Measurements from ENCODE around the gene ZNF57. TPM values are rescaled to one million over a fixed set of nuclear protein-coding genes. Genes with fewer than 3 reads are reported as not detected.

The ZNF57 gene
- total RNA-seq, 2 donors from 2014 or later: 4.3 to 5.0 TPM

DNA sequence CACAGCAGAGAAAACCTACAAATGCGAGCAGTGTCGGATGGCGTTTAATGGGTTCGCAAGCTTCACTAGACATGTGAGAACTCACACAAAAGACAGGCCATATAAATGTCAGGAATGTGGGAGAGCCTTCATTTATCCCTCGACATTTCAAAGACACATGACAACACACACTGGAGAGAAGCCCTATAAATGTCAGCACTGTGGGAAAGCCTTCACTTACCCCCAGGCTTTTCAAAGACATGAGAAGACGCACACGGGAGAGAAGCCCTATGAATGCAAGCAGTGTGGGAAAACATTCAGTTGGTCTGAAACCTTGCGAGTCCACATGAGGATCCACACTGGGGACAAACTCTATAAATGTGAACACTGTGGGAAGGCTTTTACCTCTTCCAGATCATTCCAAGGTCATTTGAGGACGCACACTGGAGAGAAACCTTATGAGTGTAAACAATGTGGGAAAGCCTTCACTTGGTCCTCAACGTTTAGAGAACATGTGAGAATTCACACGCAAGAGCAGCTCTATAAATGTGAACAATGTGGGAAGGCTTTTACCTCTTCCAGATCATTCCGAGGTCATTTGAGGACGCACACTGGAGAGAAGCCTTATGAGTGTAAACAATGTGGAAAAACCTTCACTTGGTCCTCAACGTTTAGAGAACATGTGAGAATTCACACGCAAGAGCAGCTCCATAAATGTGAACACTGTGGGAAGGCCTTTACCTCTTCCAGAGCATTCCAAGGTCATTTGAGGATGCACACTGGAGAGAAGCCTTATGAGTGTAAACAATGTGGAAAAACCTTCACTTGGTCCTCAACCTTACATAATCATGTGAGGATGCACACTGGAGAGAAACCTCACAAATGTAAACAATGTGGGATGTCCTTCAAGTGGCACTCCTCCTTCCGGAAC, 16.8 kb downstream of the ZNF57 start:
- Mint-ChIP-seq H3K27me3 (ENCODE audit: insufficient read depth) (no peaks in the 10 kb centered on the region), H3K9me3 (peaks cover 76% of the 10 kb centered on the region), H3K36me3 (ENCODE audit: low read depth) (peaks cover 66% of the 10 kb centered on the region), H3K27ac (no peak overlapping the region), H3K4me3 (no peak overlapping the region), H3K4me1 (no peaks in the 10 kb centered on the region)
- 96 to 98% methylated on average over 16 of the region's 16 CpGs for WGBS, 2 experiments (ENCODE audit: insufficient coverage in 1 of 2, insufficient read length in 1 of 2)
- no peaks in the 10 kb centered on the region for H3K27me3 ChIP-seq (ENCODE audit: control insufficient read depth, insufficient read depth, low read length, poor library complexity, severe bottlenecking)
- no peak overlapping the region for H3K27ac ChIP-seq (ENCODE audit: low read depth, low read length)
- no peak for DNase-seq
- peak overlapping the region; percentile 65 for H3K4me3 ChIP-seq (ENCODE audit: low read length)
- TF ChIP-seq, protein P1, sequence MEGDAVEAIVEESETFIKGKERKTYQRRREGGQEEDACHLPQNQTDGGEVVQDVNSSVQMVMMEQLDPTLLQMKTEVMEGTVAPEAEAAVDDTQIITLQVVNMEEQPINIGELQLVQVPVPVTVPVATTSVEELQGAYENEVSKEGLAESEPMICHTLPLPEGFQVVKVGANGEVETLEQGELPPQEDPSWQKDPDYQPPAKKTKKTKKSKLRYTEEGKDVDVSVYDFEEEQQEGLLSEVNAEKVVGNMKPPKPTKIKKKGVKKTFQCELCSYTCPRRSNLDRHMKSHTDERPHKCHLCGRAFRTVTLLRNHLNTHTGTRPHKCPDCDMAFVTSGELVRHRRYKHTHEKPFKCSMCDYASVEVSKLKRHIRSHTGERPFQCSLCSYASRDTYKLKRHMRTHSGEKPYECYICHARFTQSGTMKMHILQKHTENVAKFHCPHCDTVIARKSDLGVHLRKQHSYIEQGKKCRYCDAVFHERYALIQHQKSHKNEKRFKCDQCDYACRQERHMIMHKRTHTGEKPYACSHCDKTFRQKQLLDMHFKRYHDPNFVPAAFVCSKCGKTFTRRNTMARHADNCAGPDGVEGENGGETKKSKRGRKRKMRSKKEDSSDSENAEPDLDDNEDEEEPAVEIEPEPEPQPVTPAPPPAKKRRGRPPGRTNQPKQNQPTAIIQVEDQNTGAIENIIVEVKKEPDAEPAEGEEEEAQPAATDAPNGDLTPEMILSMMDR (conservative IDR thresholded peaks at IDR 0.05): no peak
- no peaks in the 10 kb centered on the region for H3K4me1 ChIP-seq (ENCODE audit: control insufficient read depth, insufficient read depth, low read length)
- peaks cover 45% of the 10 kb centered on the region for H3K9me3 ChIP-seq (ENCODE audit: control insufficient read depth, low read length)
- no peak overlapping the region for H3K9ac ChIP-seq (ENCODE audit: extremely low read depth, low read length, poor library complexity, severe bottlenecking)
- peaks cover 48% of the 10 kb centered on the region for H3K36me3 ChIP-seq (ENCODE audit: control insufficient read depth, insufficient read depth, low read length)

DNA sequence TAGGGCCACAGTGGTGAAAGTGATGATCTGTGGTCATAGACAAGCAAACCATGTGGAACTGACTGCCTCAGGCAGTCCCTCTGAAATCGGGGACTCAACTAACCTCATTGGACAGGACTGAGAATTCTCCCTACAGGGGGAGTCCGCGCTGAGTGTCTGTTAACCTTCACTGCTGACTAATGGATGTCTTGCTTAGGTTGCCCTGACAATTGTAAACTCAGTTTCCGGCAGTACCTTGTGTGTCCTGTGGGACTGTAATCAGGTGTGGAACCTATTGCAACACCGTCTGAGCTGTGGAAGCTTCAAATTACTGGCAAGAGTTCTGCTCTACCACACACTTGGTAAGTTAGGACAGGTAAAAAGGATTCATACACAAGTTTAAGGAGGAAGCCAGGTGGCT, 22.3 kb downstream of the ZNF57 start:
- no peak overlapping the region for H3K27ac Mint-ChIP-seq
- H3K4me3 Mint-ChIP-seq: no peak overlapping the region
- H3K27me3 Mint-ChIP-seq (ENCODE audit: insufficient read depth): no peaks in the 10 kb centered on the region
- TF ChIP-seq, protein P1 (conservative IDR thresholded peaks at IDR 0.05): peak; percentile 48
- Histone ChIP-seq H3K27ac (ENCODE audit: low read depth, low read length) (no peak overlapping the region), H3K27me3 (ENCODE audit: control insufficient read depth, insufficient read depth, low read length, poor library complexity, severe bottlenecking) (no peaks in the 10 kb centered on the region), H3K36me3 (ENCODE audit: control insufficient read depth, insufficient read depth, low read length) (peaks cover 18% of the 10 kb centered on the region), H3K9ac (ENCODE audit: extremely low read depth, low read length, poor library complexity, severe bottlenecking) (no peak overlapping the region), H3K4me3 (ENCODE audit: low read length) (no peak overlapping the region), H3K9me3 (ENCODE audit: control insufficient read depth, low read length) (peaks cover 15% of the 10 kb centered on the region), H3K4me1 (ENCODE audit: control insufficient read depth, insufficient read depth, low read length) (peaks cover 3% of the 10 kb centered on the region)
- peaks cover 24% of the 10 kb centered on the region for H3K36me3 Mint-ChIP-seq (ENCODE audit: low read depth)
- H3K4me1 Mint-ChIP-seq: peaks cover 10% of the 10 kb centered on the region
- H3K9me3 Mint-ChIP-seq: peaks cover 36% of the 10 kb centered on the region
- WGBS, 2 experiments (ENCODE audit: insufficient coverage in 1 of 2, insufficient read length in 1 of 2): 79 to 89% methylated on average over 3 to 5 of the region's 5 CpGs
- peak; percentile 54 for DNase-seq

DNA sequence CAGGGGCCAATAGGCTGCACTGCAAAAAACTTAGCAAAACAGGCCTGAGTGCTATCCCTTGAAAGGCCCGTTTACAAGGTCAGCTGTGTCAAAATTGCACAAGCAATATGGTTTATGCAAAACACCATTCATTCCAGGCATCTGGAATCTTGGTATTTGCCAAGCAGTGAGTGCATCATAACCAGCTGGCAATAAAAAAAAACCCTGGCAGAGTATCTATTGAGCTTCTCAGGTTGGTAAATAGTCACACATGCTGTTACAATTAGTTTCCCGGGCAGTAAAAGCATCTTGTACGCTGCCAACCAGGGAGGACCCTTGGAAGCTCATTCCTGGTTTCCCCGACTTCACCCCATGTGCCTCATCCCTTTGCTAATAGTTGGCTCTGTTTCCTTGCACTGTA, 22.8 kb downstream of the ZNF57 start:
- Mint-ChIP-seq H3K4me1 (peaks cover 10% of the 10 kb centered on the region), H3K27ac (no peak overlapping the region), H3K4me3 (no peak overlapping the region), H3K27me3 (ENCODE audit: insufficient read depth) (no peaks in the 10 kb centered on the region), H3K9me3 (peaks cover 31% of the 10 kb centered on the region), H3K36me3 (ENCODE audit: low read depth) (peaks cover 19% of the 10 kb centered on the region)
- Histone ChIP-seq H3K36me3 (ENCODE audit: control insufficient read depth, insufficient read depth, low read length) (peaks cover 14% of the 10 kb centered on the region), H3K9me3 (ENCODE audit: control insufficient read depth, low read length) (peaks cover 9% of the 10 kb centered on the region), H3K9ac (ENCODE audit: extremely low read depth, low read length, poor library complexity, severe bottlenecking) (no peak overlapping the region), H3K4me3 (ENCODE audit: low read length) (no peak overlapping the region), H3K27me3 (ENCODE audit: control insufficient read depth, insufficient read depth, low read length, poor library complexity, severe bottlenecking) (no peaks in the 10 kb centered on the region), H3K4me1 (ENCODE audit: control insufficient read depth, insufficient read depth, low read length) (peaks cover 3% of the 10 kb centered on the region), H3K27ac (ENCODE audit: low read depth, low read length) (no peak overlapping the region)
- TF ChIP-seq, protein P1 (conservative IDR thresholded peaks at IDR 0.05): no peak
- 85 to 88% methylated on average over 4 of the region's 4 CpGs for WGBS, 2 experiments (ENCODE audit: insufficient coverage in 1 of 2, insufficient read length in 1 of 2)
- DNase-seq: no peak
